ENCODE data around the gene MIR17HG.
"Not testable (repeated sequence)": the region's sequence is repeated elsewhere in the genome, so short reads cannot be mapped to it uniquely, and the experiment has no call there.

The MIR17HG gene

DNA sequence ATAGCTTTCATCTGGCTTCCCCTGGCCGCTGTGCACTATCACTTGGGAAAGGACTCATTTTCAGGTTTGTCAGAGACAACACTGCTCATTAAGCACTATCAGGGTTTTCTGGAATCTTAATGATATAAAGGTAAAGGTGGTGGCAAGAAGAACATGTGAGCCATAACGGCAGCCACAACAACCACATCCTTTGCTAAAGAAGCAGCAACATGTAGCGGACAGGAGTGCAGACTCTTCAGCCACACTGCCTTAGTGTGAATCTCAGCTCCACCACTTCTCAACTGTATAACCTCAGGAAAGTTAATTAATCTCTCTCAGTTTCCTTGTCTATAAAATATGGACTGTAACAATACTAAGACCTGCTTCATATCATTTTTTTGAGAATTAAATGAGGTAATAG lies 24.1 kb upstream of the MIR17HG start:
- ATAC-seq, result peak; percentile 65
- Mint-ChIP-seq H3K36me3 (ENCODE audit: low read depth) (no peaks in the 10 kb centered on the region), H3K9me3 (no peaks in the 10 kb centered on the region), H3K27ac (no peak overlapping the region), H3K4me1 (peaks cover 11% of the 10 kb centered on the region), H3K4me3 (no peak overlapping the region), H3K27me3 (peaks cover 1% of the 10 kb centered on the region)
- DNase-seq, result no peak

DNA sequence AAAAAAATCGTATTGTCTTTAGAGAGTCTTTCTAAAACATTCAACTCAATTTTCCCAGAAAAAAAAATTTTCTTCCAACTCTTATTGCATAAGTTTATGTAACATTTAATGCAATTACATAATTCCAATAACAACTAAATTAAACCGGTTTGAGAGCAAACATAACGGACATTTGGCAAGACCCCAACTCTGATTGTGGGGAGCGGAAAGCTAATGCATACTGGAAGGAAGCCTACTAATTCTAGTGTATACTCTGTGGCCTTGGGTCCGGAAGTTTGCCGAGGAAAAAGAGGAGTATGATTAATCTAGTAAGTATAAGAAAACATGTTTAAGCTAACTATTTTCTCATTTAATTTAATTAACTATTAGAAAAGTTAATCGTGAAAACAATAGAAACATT lies 21.3 kb upstream of the MIR17HG start:
- ATAC-seq (no peak), DNase-seq (no peak)
- no peaks in the 10 kb centered on the region for H3K9me3 Mint-ChIP-seq

DNA sequence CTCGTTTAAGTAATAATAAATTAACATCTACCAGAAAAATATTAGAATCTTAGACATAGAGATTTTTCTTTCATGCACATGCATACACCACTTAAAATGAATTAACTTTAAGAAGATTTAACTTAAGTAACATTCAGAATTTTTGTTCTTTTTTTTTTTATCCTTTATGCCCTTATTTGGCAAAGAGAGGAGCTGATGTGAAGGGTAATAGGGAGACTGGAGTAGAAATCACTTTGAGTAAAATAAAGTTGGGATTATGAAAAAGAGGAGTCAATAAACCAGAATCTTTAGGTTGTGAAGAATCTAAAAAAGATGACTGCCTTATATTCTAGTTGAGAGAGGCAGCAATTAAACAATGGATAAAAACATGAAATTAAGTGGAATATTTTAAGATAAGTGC lies 18.8 kb upstream of the MIR17HG start:
- DNase-seq (no peak), ATAC-seq (no peak)
- Mint-ChIP-seq H3K4me1 (peaks cover 18% of the 10 kb centered on the region), H3K27me3 (peaks cover 3% of the 10 kb centered on the region), H3K36me3 (ENCODE audit: low read depth) (no peaks in the 10 kb centered on the region), H3K27ac (no peak overlapping the region), H3K9me3 (no peaks in the 10 kb centered on the region), H3K4me3 (no peak overlapping the region)

More for the DNA sequence above, 21.3 kb upstream of the MIR17HG start:
- Mint-ChIP-seq H3K36me3 (ENCODE audit: low read depth) (no peaks in the 10 kb centered on the region), H3K4me1 (peaks cover 17% of the 10 kb centered on the region), H3K27me3 (peaks cover 3% of the 10 kb centered on the region), H3K4me3 (no peak overlapping the region), H3K27ac (no peak overlapping the region)

- no peak overlapping the region for H3K4me3 Mint-ChIP-seq
- no peaks in the 10 kb centered on the region for H3K36me3 Mint-ChIP-seq (ENCODE audit: low read depth)
- no peak overlapping the region for H3K27ac Mint-ChIP-seq
- DNase-seq (no peak), ATAC-seq (no peak)
- H3K4me1 Mint-ChIP-seq, result peaks cover 18% of the 10 kb centered on the region
- H3K9me3 Mint-ChIP-seq, result no peaks in the 10 kb centered on the region
- H3K27me3 Mint-ChIP-seq, result peaks cover 3% of the 10 kb centered on the region
Measured at GRCh38 chr13:91329733-91330132, 17.8 kb upstream of the MIR17HG start.

DNA sequence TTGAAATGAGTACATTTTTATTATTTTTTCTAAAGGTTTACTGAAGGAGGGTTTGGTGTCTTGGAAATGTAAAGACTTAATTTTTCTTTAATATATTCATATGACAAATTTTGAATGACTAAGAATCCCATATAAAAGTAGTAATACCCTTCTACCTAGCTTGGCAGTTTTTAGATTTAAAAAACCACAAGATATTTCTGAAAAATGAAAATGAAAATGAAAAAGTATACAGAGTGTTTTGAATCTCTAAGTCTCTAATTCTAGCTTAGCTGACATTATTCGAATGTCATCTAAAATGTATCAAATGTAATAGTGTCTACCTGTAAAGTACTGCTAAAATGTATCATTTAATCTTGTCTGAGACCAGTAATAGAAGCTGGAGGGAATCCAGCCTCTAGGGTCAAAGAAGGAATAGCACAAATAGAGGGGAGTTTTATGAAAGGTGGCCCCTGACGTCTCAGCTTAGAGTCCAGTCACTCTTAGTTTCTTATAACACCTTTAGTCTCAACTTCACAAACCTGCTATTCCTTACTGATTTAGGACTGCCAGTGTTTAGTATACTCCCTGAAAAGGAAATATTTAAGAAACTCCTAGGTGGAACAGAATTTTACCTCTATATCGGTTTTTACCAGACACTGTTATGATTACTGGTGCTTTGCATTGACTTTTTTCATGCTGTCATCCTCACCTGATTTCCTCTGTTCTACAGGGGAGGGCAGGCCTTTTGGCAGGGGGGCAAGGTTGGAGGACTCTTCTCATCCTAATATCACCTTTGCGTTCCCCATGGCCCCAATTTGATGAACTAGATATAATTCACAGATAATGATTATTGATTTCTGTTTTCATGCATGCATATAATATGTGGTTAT lies 16.2 kb upstream of the MIR17HG start:
- Mint-ChIP-seq H3K9me3 (no peaks in the 10 kb centered on the region), H3K4me3 (no peak overlapping the region), H3K27ac (peak overlapping the region; percentile 27), H3K36me3 (ENCODE audit: low read depth) (no peaks in the 10 kb centered on the region), H3K4me1 (peaks cover 18% of the 10 kb centered on the region), H3K27me3 (peaks cover 3% of the 10 kb centered on the region)
- DNase-seq (no peak), ATAC-seq (peak; percentile 46)

GRCh38 chr13:91346062-91346461 lies 1.4 kb upstream of the MIR17HG start:
- Mint-ChIP-seq H3K36me3 (ENCODE audit: low read depth) (peaks cover 22% of the 10 kb centered on the region), H3K9me3 (no peaks in the 10 kb centered on the region), H3K27me3 (no peaks in the 10 kb centered on the region), H3K27ac (peak overlapping the region; percentile 98), H3K4me1 (peaks cover 61% of the 10 kb centered on the region), H3K4me3 (peak overlapping the region; percentile 90)
- DNase-seq, result no peak
- peak; percentile 8 for ATAC-seq

DNA sequence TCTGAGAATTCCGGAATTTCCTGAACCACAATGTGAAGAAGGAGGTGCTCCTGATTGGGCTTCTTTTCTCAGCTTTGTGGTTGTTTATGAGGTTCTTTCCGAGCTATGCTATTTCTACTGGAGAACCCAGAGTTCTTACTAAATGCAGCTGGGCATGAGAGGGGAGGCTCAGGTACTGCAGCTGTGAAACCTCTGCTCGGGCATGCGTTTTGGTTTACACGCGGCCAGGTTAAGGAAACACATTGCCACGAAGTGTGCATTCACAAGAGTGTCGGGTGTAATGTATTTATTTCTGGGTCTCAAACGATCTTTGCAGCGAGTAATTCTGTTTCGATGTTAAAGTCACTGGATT lies 661 bp upstream of the MIR17HG start:
- Mint-ChIP-seq H3K36me3 (ENCODE audit: low read depth) (peaks cover 29% of the 10 kb centered on the region), H3K9me3 (no peaks in the 10 kb centered on the region), H3K4me3 (peak overlapping the region; percentile 90), H3K27me3 (no peaks in the 10 kb centered on the region), H3K27ac (peak overlapping the region; percentile 98), H3K4me1 (peaks cover 64% of the 10 kb centered on the region)
- DNase-seq (peak; percentile 55), ATAC-seq (peak; percentile 22)

DNA sequence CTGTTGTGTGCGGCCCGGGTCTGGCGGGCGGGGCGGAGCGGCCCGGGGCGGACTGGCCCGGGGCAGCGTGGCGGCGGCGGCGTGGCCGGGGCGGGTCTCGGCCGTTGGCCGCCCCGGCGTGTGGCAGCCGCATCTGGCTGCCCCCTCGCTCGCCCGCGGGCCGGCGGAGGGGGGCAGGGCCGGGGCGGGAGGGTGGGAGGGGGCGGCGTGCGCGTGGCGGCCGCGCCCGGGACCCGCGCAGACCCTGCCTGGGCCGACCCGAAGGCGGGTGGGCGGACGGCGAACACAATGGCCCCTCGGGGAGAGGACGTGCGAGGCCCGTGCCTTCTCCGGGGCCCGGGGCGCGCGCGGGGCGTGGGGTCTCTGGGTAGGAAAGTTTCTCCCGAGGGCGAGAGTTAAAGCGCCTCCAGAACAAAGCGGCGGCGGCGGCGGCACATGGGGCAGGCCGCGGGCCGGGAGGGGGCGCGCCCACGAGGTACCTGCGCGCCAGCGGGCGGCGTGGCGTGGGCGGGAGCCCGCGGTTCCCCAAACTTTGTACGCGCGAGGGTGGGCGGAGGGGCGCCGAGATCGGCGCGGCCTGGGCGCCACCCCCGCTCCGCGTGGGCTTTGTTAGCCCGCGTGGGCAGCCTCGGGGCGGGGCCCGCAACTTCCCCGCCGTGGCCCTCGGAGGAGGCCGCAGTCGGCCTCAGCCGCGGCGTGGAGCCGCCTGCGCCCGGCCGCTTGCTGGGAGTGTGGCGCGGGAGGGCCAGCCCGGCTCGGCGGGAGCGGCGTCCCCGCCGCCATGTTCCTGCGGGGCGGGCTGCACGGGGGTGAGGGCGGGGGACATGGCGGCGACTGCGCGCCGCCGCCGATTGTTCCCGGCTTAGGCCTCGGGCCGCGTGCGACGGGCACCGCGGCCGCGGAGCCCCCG lies 764 bp downstream of the MIR17HG start:
- H3K27ac Mint-ChIP-seq, result no peak overlapping the region
- H3K4me1 Mint-ChIP-seq, result peaks cover 73% of the 10 kb centered on the region
- no peaks in the 10 kb centered on the region for H3K9me3 Mint-ChIP-seq
- ATAC-seq (peak; percentile 35), DNase-seq (peak; percentile 66)
- H3K36me3 Mint-ChIP-seq (ENCODE audit: low read depth), result peaks cover 42% of the 10 kb centered on the region
- H3K4me3 Mint-ChIP-seq, result peak overlapping the region; percentile 90
- no peaks in the 10 kb centered on the region for H3K27me3 Mint-ChIP-seq

GRCh38 chr13:91348906-91349435 lies 1.5 kb downstream of the MIR17HG start:
- Mint-ChIP-seq H3K27ac (peak overlapping the region; percentile 99), H3K36me3 (ENCODE audit: low read depth) (peaks cover 49% of the 10 kb centered on the region), H3K27me3 (no peaks in the 10 kb centered on the region), H3K9me3 (no peaks in the 10 kb centered on the region), H3K4me3 (peak overlapping the region; percentile 99), H3K4me1 (peaks cover 73% of the 10 kb centered on the region)
- ATAC-seq (peak; percentile 48), DNase-seq (peak; percentile 94)

GRCh38 chr13:91349992-91350911 lies 2.8 kb downstream of the MIR17HG start:
- DNase-seq, result no peak
- H3K4me3 Mint-ChIP-seq, result peak overlapping the region; percentile 99
- H3K36me3 Mint-ChIP-seq (ENCODE audit: low read depth), result peaks cover 62% of the 10 kb centered on the region
- peak overlapping the region; percentile 99 for H3K27ac Mint-ChIP-seq
- no peaks in the 10 kb centered on the region for H3K9me3 Mint-ChIP-seq
- no peaks in the 10 kb centered on the region for H3K27me3 Mint-ChIP-seq
- no peak for ATAC-seq
- H3K4me1 Mint-ChIP-seq, result peaks cover 68% of the 10 kb centered on the region

- peaks cover 60% of the 10 kb centered on the region for H3K4me1 Mint-ChIP-seq
- DNase-seq, result no peak
- H3K36me3 Mint-ChIP-seq (ENCODE audit: low read depth), result peaks cover 70% of the 10 kb centered on the region
- peak overlapping the region; percentile 99 for H3K4me3 Mint-ChIP-seq
- ATAC-seq, result no peak
- H3K9me3 Mint-ChIP-seq, result no peaks in the 10 kb centered on the region
- H3K27ac Mint-ChIP-seq, result peak overlapping the region; percentile 99
- H3K27me3 Mint-ChIP-seq, result no peaks in the 10 kb centered on the region
Measured at GRCh38 chr13:91351123-91351522, 3.6 kb downstream of the MIR17HG start.

- H3K27ac Mint-ChIP-seq, result peak overlapping the region; percentile 99
Measured at GRCh38 chr13:91351980-91352379, 4.5 kb downstream of the MIR17HG start.

DNA sequence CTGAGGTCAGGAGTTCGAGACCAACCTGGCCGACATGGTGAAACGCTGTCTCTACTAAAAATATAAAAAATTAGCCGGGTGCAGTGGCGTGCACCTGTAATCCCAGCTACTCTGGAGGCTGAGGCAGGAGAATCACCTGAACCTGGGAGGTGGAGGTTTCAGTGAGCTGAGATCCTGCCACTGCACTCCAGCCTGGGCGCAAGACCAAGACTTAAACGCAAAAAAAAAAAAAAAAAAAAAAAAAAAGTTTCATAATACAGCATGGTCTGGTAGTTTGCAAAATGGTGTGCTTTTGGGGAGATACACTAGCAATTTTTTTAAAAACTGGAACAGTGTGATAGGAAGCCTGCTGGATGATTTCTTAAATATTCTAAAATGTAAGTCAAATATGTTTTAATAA lies 5.4 kb downstream of the MIR17HG start:
- H3K4me3 Mint-ChIP-seq, result peak overlapping the region; percentile 99
- H3K27ac Mint-ChIP-seq, result peak overlapping the region; percentile 59
- H3K27me3 Mint-ChIP-seq, H3K9me3 Mint-ChIP-seq, DNase-seq, ATAC-seq: not testable (repeated sequence)
- H3K36me3 Mint-ChIP-seq (ENCODE audit: low read depth), result peaks cover 88% of the 10 kb centered on the region
- peaks cover 53% of the 10 kb centered on the region for H3K4me1 Mint-ChIP-seq

More at GRCh38 chr13:91351980-91352379, 4.5 kb downstream of the MIR17HG start:
- peaks cover 55% of the 10 kb centered on the region for H3K4me1 Mint-ChIP-seq
- H3K9me3 Mint-ChIP-seq, result no peaks in the 10 kb centered on the region
- H3K4me3 Mint-ChIP-seq, result peak overlapping the region; percentile 99
- H3K27me3 Mint-ChIP-seq, result no peaks in the 10 kb centered on the region
- no peak for DNase-seq
- H3K36me3 Mint-ChIP-seq (ENCODE audit: low read depth), result peaks cover 79% of the 10 kb centered on the region
- no peak for ATAC-seq

- Mint-ChIP-seq H3K36me3 (ENCODE audit: low read depth) (peaks cover 93% of the 10 kb centered on the region), H3K27me3 (no peaks in the 10 kb centered on the region)
- no peak for ATAC-seq
Measured at GRCh38 chr13:91353494-91353893, 6.0 kb downstream of the MIR17HG start.

More at GRCh38 chr13:91353494-91353893, 6.0 kb downstream of the MIR17HG start:
- DNase-seq, result no peak
- no peaks in the 10 kb centered on the region for H3K9me3 Mint-ChIP-seq
- H3K4me1 Mint-ChIP-seq, result peaks cover 56% of the 10 kb centered on the region
- peak overlapping the region; percentile 59 for H3K27ac Mint-ChIP-seq
- peak overlapping the region; percentile 42 for H3K4me3 Mint-ChIP-seq
